Measurements from ENCODE around the gene RAPGEF4.

Gene RAPGEF4

GRCh38 chr2:172863341-172863740 is 127.7 kb downstream of the RAPGEF4 start:
- DNase-seq = no peak

- peak; percentile 67 for DNase-seq
These were observed 128.5 kb downstream of the RAPGEF4 start for GRCh38 chr2:172864182-172864581.

GRCh38 chr2:172865422-172865821 is 129.8 kb downstream of the RAPGEF4 start:
- peak; percentile 4 for DNase-seq

- DNase-seq = no peak
These were observed 134.2 kb downstream of the RAPGEF4 start for GRCh38 chr2:172869861-172870260.

- no peak for DNase-seq
These were observed 134.8 kb downstream of the RAPGEF4 start for GRCh38 chr2:172870396-172870795.

GRCh38 chr2:172877826-172878225 is 142.2 kb downstream of the RAPGEF4 start:
- DNase-seq = no peak

- no peak for DNase-seq
These were observed 142.6 kb downstream of the RAPGEF4 start for GRCh38 chr2:172878260-172878659.

- no peak for DNase-seq
These were observed 148.7 kb downstream of the RAPGEF4 start for GRCh38 chr2:172884336-172884735.

- no peak for DNase-seq
These were observed 150.4 kb downstream of the RAPGEF4 start for GRCh38 chr2:172885996-172886395.

GRCh38 chr2:172887280-172887679 is 151.6 kb downstream of the RAPGEF4 start:
- DNase-seq = no peak

- DNase-seq = no peak
These were observed 153.3 kb downstream of the RAPGEF4 start for GRCh38 chr2:172888714-172889669.

GRCh38 chr2:172889768-172890430 is 154.3 kb downstream of the RAPGEF4 start:
- DNase-seq = peak; percentile 3

- DNase-seq = no peak
These were observed 157.5 kb downstream of the RAPGEF4 start for GRCh38 chr2:172893111-172893510.

- DNase-seq = no peak
These were observed 158.0 kb downstream of the RAPGEF4 start for GRCh38 chr2:172893671-172894070.

GRCh38 chr2:172894689-172895387 is 159.2 kb downstream of the RAPGEF4 start:
- DNase-seq = no peak

GRCh38 chr2:172896661-172897081 is 161.0 kb downstream of the RAPGEF4 start:
- DNase-seq = no peak

- no peak for DNase-seq
These were observed 165.2 kb downstream of the RAPGEF4 start for GRCh38 chr2:172900871-172901270.

GRCh38 chr2:172901913-172902312 is 166.3 kb downstream of the RAPGEF4 start:
- no peak for DNase-seq

- DNase-seq = no peak
These were observed 168.6 kb downstream of the RAPGEF4 start for GRCh38 chr2:172904236-172904635.

- no peak for DNase-seq
These were observed 170.5 kb downstream of the RAPGEF4 start for GRCh38 chr2:172905937-172906811.

GRCh38 chr2:172908275-172908674 is 172.6 kb downstream of the RAPGEF4 start:
- no peak for DNase-seq

- DNase-seq = no peak
These were observed 173.8 kb downstream of the RAPGEF4 start for GRCh38 chr2:172909454-172909853.
